Upper lobe of left lung (tissue), 4 donors: ENCODE data around the gene SEPTIN14.

ENCODE experiments used
- CTCF ChIP-seq, 6 experiments: fragments of 450-650 bp in 4 of 6; fragments of 200-600 bp in 2 of 6; sonication (generic) in 2 of 6; IDR thresholded peaks; one replicate each; pipeline ENCODE4 v1.5.1; 2016 to 2019; ENCODE audit warnings: antibody characterized with exemption in 6 of 6
- POLR2AphosphoS5 ChIP-seq, 2 donors: sonication (generic); formaldehyde crosslinking; IDR thresholded peaks; one replicate each; pipeline ENCODE4 v1.5.1; 2017; ENCODE audit warnings: antibody characterized with exemption in 2 of 2

DNA sequence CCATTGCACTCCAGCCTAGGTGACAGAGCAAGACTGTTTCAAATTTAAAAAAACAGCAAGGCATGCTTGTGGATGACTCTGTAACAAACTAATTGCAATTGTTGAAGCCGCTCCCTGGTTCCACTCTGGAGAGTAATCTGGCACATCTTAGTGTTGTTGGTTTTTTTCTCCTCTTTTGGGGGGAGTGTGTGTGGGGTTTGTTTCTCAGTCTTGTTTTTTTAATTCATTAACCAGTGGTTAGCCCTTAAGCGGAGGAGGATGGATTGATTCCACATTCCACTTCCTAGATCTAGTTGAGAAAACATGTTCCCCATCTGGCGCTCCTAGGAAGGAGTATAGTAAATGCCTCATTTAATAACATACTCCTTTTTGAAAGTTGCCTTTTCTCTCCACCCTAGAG lies 16.1 kb upstream of the SEPTIN14 start:
- TF ChIP-seq POLR2AphosphoS5 (IDR thresholded peaks at IDR 0.05) (no peak), CTCF (IDR thresholded peaks at IDR 0.05) (no peak)
